HL-60 (cell line): Measurements from ENCODE around the gene SHROOM3.

Source experiments
- DNase-seq, 2 experiments: peaks; one replicate each; pipeline ENCODE4 v3.0.0-alpha.2; 2010 to 2020; ENCODE audit warnings: low read depth in 1 of 2, low spot score in 1 of 2
- H3K27ac ChIP-seq: fragments of 250-450 bp; sonication (Bioruptor Pico); replicated peaks from 2 replicates; pipeline ENCODE4 v1.5.1; 2020; ENCODE audit warnings: mild to moderate bottlenecking, moderate library complexity
- H3K27me3 ChIP-seq: fragments of 250-450 bp; sonication (Bioruptor Pico); 2 replicates; pipeline ENCODE4 v1.5.1; 2021; ENCODE audit warnings: mild to moderate bottlenecking, moderate library complexity; ENCODE audit not compliant: insufficient read depth, poor library complexity, severe bottlenecking
- H3K4me3 ChIP-seq: replicated peaks from 2 replicates; pipeline ENCODE4 v1.5.1; 2011; ENCODE audit warnings: mild to moderate bottlenecking, control low read depth, low read length; ENCODE audit not compliant: insufficient read depth
- CTCF ChIP-seq: IDR thresholded peaks from one replicate; pipeline ENCODE4 v1.5.1; 2011; ENCODE audit warnings: low read length, control low read depth, inconsistent platforms; ENCODE audit not compliant: insufficient read depth
- GABPA ChIP-seq: IDR thresholded peaks from 2 replicates; pipeline ENCODE4 v1.6.1; 2012; ENCODE audit warnings: low read depth
- POLR2AphosphoS5 ChIP-seq: IDR thresholded peaks from 2 replicates; pipeline ENCODE4 v1.6.1; 2012; ENCODE audit warnings: low read depth
- REST ChIP-seq: IDR thresholded peaks from 2 replicates; pipeline ENCODE4 v1.6.1; 2012; ENCODE audit warnings: low read depth; ENCODE audit not compliant: insufficient replicate concordance
- SPI1 ChIP-seq: IDR thresholded peaks from 2 replicates; pipeline ENCODE4 v1.6.1; 2012; ENCODE audit warnings: low read depth, mild to moderate bottlenecking, borderline replicate concordance

SHROOM3 gene

GRCh38 chr4:76800902-76801301 is 365.9 kb downstream of the SHROOM3 start:
- Histone ChIP-seq H3K27ac (no peak overlapping the region), H3K4me3 (no peak overlapping the region), H3K27me3 (no peaks in the 10 kb centered on the region)
- DNase-seq = no peak
- TF ChIP-seq POLR2AphosphoS5 = no peak
- no peak for TF ChIP-seq CTCF
- no peak for TF ChIP-seq REST
- TF ChIP-seq SPI1 = no peak
- no peak for TF ChIP-seq GABPA

- Histone ChIP-seq H3K27ac (no peak overlapping the region), H3K27me3 (no peaks in the 10 kb centered on the region), H3K4me3 (no peak overlapping the region)
- no peak for TF ChIP-seq POLR2AphosphoS5
- no peak for TF ChIP-seq REST
- no peak for TF ChIP-seq SPI1
- TF ChIP-seq CTCF = no peak
- no peak for TF ChIP-seq GABPA
- DNase-seq = no peak
Observed at GRCh38 chr4:76801621-76802235, 366.7 kb downstream of the SHROOM3 start.

- no peak for TF ChIP-seq CTCF
- no peak for TF ChIP-seq SPI1
- TF ChIP-seq REST = no peak
- TF ChIP-seq POLR2AphosphoS5 = no peak
- no peak for TF ChIP-seq GABPA
- Histone ChIP-seq H3K27ac (no peak overlapping the region), H3K27me3 (no peaks in the 10 kb centered on the region), H3K4me3 (no peak overlapping the region)
- no peak for DNase-seq
Observed at GRCh38 chr4:76802236-76803021, 367.4 kb downstream of the SHROOM3 start.
